Mammary epithelial cell (primary cell): Measurements from ENCODE around the gene SMAD6.

Experiments used
- EZH2 ChIP-seq: IDR thresholded peaks from 2 replicates; pipeline ENCODE4 v1.6.1; 2012; ENCODE audit warnings: low read length, inconsistent platforms, borderline replicate concordance
- TF ChIP-seq, protein P1 (sequence below), 2 donors: IDR thresholded peaks in 1 of 2; conservative IDR thresholded peaks in 1 of 2; 2 replicates each; pipeline ENCODE4 v1.5.1; 2011 to 2012; ENCODE audit warnings: inconsistent platforms in 2 of 2, low read length in 2 of 2, mild to moderate bottlenecking in 2 of 2, control low read depth in 1 of 2, low read depth in 1 of 2; ENCODE audit not compliant: insufficient read depth in 1 of 2; ENCODE audit errors: extremely low read depth in 1 of 2

DNA sequence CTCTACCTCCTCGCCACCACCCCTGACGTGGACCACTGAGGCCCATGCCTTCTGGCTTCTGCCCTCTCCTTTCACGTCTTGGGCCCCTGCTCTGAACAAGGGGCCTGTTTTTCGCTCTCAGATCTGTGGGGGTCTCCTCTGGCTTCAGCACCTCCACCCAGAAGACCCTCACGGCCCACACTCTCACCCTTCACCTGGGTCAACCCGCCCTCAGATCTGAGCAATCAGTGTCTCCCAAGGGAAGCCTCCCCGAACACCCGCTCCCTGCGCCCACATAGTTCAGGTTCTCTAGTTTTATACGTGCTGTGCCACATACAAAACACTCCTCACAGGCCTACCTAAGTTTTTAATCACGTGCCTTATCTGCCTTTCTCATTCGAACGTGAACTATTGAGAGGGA, 48.2 kb upstream of the SMAD6 start:
- TF ChIP-seq, protein P1, sequence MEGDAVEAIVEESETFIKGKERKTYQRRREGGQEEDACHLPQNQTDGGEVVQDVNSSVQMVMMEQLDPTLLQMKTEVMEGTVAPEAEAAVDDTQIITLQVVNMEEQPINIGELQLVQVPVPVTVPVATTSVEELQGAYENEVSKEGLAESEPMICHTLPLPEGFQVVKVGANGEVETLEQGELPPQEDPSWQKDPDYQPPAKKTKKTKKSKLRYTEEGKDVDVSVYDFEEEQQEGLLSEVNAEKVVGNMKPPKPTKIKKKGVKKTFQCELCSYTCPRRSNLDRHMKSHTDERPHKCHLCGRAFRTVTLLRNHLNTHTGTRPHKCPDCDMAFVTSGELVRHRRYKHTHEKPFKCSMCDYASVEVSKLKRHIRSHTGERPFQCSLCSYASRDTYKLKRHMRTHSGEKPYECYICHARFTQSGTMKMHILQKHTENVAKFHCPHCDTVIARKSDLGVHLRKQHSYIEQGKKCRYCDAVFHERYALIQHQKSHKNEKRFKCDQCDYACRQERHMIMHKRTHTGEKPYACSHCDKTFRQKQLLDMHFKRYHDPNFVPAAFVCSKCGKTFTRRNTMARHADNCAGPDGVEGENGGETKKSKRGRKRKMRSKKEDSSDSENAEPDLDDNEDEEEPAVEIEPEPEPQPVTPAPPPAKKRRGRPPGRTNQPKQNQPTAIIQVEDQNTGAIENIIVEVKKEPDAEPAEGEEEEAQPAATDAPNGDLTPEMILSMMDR (conservative IDR thresholded peaks at IDR 0.05 in 1 of 2, IDR thresholded peaks at IDR 0.05 in 1 of 2; ENCODE audit: extremely low read depth in 1 of 2, insufficient read depth in 1 of 2, low read depth in 1 of 2, low read length in 2 of 2) = no peak
- TF ChIP-seq EZH2 = no peak
